ENCODE results near the gene SP1. TPM values are rescaled to one million over a fixed set of nuclear protein-coding genes. Genes with fewer than 3 reads are reported as not detected.

Gene SP1
- total and polyA plus RNA-seq, 9 of the 15 experiments (the other 6 are each of a cell fraction or from before 2014, with no cell fraction given) = 8.0 to 65.5 (median 41.6) TPM

DNA sequence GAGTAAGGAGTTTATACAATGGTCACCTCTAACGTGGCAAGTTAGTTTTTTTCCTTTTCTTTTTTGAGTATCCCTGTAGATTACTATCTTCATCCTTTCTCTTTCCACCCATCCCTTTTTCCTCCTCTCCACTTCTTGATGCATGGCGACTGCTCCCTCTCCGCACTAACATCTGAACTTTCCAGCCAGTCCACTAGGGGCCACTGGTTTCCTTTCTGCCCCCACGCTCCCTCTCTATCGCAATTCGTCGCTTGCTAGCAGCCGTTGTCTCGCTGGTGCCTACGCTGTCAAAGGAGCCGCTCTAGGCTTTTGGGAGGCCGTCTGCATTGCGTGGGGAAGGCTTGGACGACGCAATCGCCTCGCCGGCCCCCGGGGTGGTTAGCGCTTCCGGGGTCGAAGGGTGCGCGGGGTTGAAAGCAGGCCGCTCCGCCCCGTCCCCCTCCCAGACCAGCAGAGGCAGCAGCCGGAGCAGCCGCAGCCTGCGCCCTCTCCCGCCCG lies 71.7 kb downstream of the SP1 start, which contains the start of gene PCBP2 (continued):
- peak in 1 of 2 experiments; percentile 78; a peak in 1 of 3 replicates for TF ChIP-seq CBX3 (IDR thresholded peaks at IDR 0.05; ENCODE audit: borderline replicate concordance in 1 of 2, low read length in 2 of 2)
- no peak for TF ChIP-seq MEF2A (IDR thresholded peaks at IDR 0.05; ENCODE audit: control insufficient read depth, low read depth, low read length)
- no peak for TF ChIP-seq MCM7 (IDR thresholded peaks at IDR 0.05)
- no peak for TF ChIP-seq HDAC3 (IDR thresholded peaks at IDR 0.05; ENCODE audit: borderline replicate concordance, partially characterized antibody)
- no peak for TF ChIP-seq ZNF584 (CRISPR knock-in tag; IDR thresholded peaks at IDR 0.05; ENCODE audit: low read depth)
- TF ChIP-seq, protein P1, sequence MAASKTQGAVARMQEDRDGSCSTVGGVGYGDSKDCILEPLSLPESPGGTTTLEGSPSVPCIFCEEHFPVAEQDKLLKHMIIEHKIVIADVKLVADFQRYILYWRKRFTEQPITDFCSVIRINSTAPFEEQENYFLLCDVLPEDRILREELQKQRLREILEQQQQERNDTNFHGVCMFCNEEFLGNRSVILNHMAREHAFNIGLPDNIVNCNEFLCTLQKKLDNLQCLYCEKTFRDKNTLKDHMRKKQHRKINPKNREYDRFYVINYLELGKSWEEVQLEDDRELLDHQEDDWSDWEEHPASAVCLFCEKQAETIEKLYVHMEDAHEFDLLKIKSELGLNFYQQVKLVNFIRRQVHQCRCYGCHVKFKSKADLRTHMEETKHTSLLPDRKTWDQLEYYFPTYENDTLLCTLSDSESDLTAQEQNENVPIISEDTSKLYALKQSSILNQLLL (CRISPR knock-in tag; IDR thresholded peaks at IDR 0.05; ENCODE audit: borderline replicate concordance) = no peak
- no peak for TF ChIP-seq NR4A1 (CRISPR knock-in tag; IDR thresholded peaks at IDR 0.05)
- TF ChIP-seq NR4A1 (tag; IDR thresholded peaks at IDR 0.05) = no peak
- TF ChIP-seq PCBP2 (IDR thresholded peaks at IDR 0.05; ENCODE audit: low read depth, low read length, poor library complexity, severe bottlenecking) = no peak
- TF ChIP-seq, protein P2, sequence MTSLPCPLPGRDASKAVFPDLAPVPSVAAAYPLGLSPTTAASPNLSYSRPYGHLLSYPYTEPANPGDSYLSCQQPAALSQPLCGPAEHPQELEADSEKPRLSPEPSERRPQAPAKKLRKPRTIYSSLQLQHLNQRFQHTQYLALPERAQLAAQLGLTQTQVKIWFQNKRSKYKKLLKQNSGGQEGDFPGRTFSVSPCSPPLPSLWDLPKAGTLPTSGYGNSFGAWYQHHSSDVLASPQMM (CRISPR knock-in tag; IDR thresholded peaks at IDR 0.05) = no peak
- no peak for TF ChIP-seq ZNF124 (CRISPR knock-in tag; IDR thresholded peaks at IDR 0.05)
- TF ChIP-seq SNRNP70 (optimal IDR thresholded peaks at IDR 0.05; ENCODE audit: low read depth, low read length) = no peak
- TF ChIP-seq, protein P3, sequence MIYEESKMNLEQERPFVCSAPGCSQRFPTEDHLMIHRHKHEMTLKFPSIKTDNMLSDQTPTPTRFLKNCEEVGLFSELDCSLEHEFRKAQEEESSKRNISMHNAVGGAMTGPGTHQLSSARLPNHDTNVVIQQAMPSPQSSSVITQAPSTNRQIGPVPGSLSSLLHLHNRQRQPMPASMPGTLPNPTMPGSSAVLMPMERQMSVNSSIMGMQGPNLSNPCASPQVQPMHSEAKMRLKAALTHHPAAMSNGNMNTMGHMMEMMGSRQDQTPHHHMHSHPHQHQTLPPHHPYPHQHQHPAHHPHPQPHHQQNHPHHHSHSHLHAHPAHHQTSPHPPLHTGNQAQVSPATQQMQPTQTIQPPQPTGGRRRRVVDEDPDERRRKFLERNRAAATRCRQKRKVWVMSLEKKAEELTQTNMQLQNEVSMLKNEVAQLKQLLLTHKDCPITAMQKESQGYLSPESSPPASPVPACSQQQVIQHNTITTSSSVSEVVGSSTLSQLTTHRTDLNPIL (CRISPR knock-in tag; IDR thresholded peaks at IDR 0.05) = no peak
- 0 out of 2 replicates have a peak, but pooled peaks have one; percentile 74 for TF ChIP-seq LARP7 (IDR thresholded peaks at IDR 0.05)
- no peak for TF ChIP-seq CCAR2 (IDR thresholded peaks at IDR 0.05; ENCODE audit: low read depth, low read length)
- TF ChIP-seq ZNF143 (CRISPR knock-in tag; IDR thresholded peaks at IDR 0.05) = no peak
- no peak for TF ChIP-seq DMBX1 (CRISPR knock-in tag; IDR thresholded peaks at IDR 0.05; ENCODE audit: borderline replicate concordance)
- peak; percentile 63; the same call in 1 of the 2 replicates for TF ChIP-seq CC2D1A (IDR thresholded peaks at IDR 0.05)
- no peak for TF ChIP-seq SRSF1 (IDR thresholded peaks at IDR 0.05; ENCODE audit: low read depth, low read length)
- peak; percentile 95 for TF ChIP-seq ATF7 (IDR thresholded peaks at IDR 0.05)
- TF ChIP-seq, protein P4, sequence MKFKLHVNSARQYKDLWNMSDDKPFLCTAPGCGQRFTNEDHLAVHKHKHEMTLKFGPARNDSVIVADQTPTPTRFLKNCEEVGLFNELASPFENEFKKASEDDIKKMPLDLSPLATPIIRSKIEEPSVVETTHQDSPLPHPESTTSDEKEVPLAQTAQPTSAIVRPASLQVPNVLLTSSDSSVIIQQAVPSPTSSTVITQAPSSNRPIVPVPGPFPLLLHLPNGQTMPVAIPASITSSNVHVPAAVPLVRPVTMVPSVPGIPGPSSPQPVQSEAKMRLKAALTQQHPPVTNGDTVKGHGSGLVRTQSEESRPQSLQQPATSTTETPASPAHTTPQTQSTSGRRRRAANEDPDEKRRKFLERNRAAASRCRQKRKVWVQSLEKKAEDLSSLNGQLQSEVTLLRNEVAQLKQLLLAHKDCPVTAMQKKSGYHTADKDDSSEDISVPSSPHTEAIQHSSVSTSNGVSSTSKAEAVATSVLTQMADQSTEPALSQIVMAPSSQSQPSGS (CRISPR knock-in tag; IDR thresholded peaks at IDR 0.05) = no peak
- no peak; the same call in 1 of the 2 replicates for TF ChIP-seq ETV1 (tag; conservative IDR thresholded peaks at IDR 0.05; ENCODE audit: low read depth)
- TF ChIP-seq, protein P5, sequence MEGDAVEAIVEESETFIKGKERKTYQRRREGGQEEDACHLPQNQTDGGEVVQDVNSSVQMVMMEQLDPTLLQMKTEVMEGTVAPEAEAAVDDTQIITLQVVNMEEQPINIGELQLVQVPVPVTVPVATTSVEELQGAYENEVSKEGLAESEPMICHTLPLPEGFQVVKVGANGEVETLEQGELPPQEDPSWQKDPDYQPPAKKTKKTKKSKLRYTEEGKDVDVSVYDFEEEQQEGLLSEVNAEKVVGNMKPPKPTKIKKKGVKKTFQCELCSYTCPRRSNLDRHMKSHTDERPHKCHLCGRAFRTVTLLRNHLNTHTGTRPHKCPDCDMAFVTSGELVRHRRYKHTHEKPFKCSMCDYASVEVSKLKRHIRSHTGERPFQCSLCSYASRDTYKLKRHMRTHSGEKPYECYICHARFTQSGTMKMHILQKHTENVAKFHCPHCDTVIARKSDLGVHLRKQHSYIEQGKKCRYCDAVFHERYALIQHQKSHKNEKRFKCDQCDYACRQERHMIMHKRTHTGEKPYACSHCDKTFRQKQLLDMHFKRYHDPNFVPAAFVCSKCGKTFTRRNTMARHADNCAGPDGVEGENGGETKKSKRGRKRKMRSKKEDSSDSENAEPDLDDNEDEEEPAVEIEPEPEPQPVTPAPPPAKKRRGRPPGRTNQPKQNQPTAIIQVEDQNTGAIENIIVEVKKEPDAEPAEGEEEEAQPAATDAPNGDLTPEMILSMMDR (IDR thresholded peaks at IDR 0.05 in 2 of 3, conservative IDR thresholded peaks at IDR 0.05 in 1 of 3; ENCODE audit: insufficient read depth in 2 of 3, low read depth in 1 of 3, low read length in 3 of 3) = peak; percentile 82 to 95 (median 93)
